Small intestine (tissue), 7 donors: ENCODE measurements around the gene SPN. TPM values are rescaled to one million over a fixed set of nuclear protein-coding genes. Genes with fewer than 3 reads are reported as not detected.

Experiments
- DNase-seq, 2 donors: peaks; one replicate each; pipeline versions ENCODE4 v3.0.0 to v3.0.0-alpha.2; 2013
- FAIRE-seq: peaks from 2 replicates; lab custom pipeline; 2012; peaks lifted over from hg19 to GRCh38; lab: Jason Lieb, UNC
- H3K27ac ChIP-seq, 3 donors: one replicate each; pipeline ENCODE4 v1.5.1; 2013; ENCODE audit warnings: low read length in 2 of 3, mild to moderate bottlenecking in 2 of 3, control low read depth in 1 of 3, inconsistent platforms in 1 of 3, low read depth in 1 of 3, moderate library complexity in 1 of 3
- H3K27me3 ChIP-seq, 3 donors: one replicate each; pipeline ENCODE4 v1.6.1; 2013; ENCODE audit warnings: low read length in 3 of 3, inconsistent platforms in 1 of 3; ENCODE audit not compliant: control insufficient read depth in 3 of 3, insufficient read depth in 3 of 3
- H3K36me3 ChIP-seq, 3 donors: one replicate each; pipeline ENCODE4 v1.6.1; 2013; ENCODE audit warnings: low read length in 3 of 3, inconsistent platforms in 1 of 3, low read depth in 1 of 3, mild to moderate bottlenecking in 1 of 3, moderate library complexity in 1 of 3; ENCODE audit not compliant: control insufficient read depth in 3 of 3, insufficient read depth in 2 of 3
- H3K4me1 ChIP-seq, 3 donors: one replicate each; pipeline ENCODE4 v1.6.1; 2013; ENCODE audit warnings: low read length in 2 of 3, inconsistent platforms in 1 of 3, low read depth in 1 of 3, mild to moderate bottlenecking in 1 of 3, moderate library complexity in 1 of 3; ENCODE audit not compliant: control insufficient read depth in 3 of 3, insufficient read depth in 2 of 3
- H3K4me3 ChIP-seq, 3 donors: one replicate each; pipeline ENCODE4 v1.5.1; 2013; ENCODE audit warnings: low read length in 3 of 3, control low read depth in 1 of 3, inconsistent platforms in 1 of 3, low read depth in 1 of 3, mild to moderate bottlenecking in 1 of 3, moderate library complexity in 1 of 3
- H3K9me3 ChIP-seq, 2 donors: one replicate each; pipeline ENCODE4 v1.6.1; 2013; ENCODE audit warnings: low read depth in 1 of 2, low read length in 1 of 2; ENCODE audit not compliant: control insufficient read depth in 2 of 2, insufficient read depth in 1 of 2
- WGBS, 3 donors: extraction: QIAGEN DNeasy Blood & Tissue Kit; methylation state at CpG; one replicate each; pipeline ENCODE4 v1.1.7; 2013; 5-methylcytosine and 5-hydroxymethylcytosine counted together
- polyA plus RNA-seq, 4 donors: library from polyadenylated mRNA; stranded (reverse) in 3 of 4; unstranded in 1 of 4; fragments of 200-250 nt in 3 of 4; fragments of 120-200 nt in 1 of 4; gene quantifications; one replicate each; pipeline versions ENCODE4 v1.2.1 to v1.2.3, GENCODE V29; 2013
- donor health status: healthy with polysubstance abuse.
- donor health status: control.
- donor health status: control.
- donor health status: Bipolar disorder and iron deficiency.
- donor health status: healthy.

The SPN gene
- polyA plus RNA-seq, 4 donors: 1.1 to 4.8 (median 1.4) TPM

DNA sequence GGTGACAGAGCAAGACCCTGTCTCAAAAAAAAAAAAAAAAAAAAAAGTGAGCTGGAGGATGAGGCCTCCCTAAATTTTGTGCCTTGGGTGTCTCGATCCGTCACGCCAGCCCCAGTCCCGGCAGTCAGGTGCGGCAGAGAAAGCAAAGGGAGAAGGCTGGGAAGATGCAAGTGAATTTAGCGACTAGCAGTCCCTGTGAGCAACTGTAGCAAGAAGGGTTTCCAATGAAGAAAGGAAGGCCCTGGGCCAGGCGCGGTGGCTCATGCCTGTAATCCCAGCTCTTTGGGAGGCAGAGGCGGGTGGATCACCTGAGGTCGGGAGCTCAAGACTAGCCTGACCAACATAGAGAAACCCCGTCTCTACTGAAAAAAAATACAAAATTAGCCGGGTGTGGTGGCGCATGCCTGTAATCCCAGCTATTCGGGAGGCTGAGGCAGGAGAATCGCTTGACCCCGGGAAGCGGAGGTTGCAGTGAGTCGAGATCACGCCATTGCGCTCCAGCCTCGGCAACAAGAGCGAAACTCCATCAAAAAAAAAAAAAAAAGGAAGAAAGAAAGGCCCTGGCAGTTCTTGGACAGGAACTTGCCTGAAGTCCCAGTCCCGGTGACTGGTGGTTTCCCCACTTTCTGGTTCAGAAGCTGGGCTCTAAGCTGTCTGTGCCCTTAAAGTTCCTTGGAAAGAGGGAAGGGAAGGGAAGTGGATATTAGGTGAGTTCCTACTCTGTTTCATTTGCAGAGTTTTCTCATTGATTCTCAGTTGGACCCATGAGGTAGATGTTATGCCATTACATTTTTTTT is 14.1 kb downstream of the SPN start:
- no peak for FAIRE-seq
- DNase-seq: no peak
- Histone ChIP-seq H3K27ac (no peak overlapping the region), H3K4me1 (peaks cover 0 to 17% (median 4%) of the 10 kb centered on the region in 3 donors), H3K4me3 (no peak overlapping the region), H3K9me3 (no peaks in the 10 kb centered on the region), H3K27me3 (no peaks in the 10 kb centered on the region), H3K36me3 (peaks cover 0 to 14% (median 0%) of the 10 kb centered on the region in 3 donors)
- WGBS, 3 donors: 91 to 96% (median 92%) methylated on average over 23 of the region's 23 CpGs

DNA sequence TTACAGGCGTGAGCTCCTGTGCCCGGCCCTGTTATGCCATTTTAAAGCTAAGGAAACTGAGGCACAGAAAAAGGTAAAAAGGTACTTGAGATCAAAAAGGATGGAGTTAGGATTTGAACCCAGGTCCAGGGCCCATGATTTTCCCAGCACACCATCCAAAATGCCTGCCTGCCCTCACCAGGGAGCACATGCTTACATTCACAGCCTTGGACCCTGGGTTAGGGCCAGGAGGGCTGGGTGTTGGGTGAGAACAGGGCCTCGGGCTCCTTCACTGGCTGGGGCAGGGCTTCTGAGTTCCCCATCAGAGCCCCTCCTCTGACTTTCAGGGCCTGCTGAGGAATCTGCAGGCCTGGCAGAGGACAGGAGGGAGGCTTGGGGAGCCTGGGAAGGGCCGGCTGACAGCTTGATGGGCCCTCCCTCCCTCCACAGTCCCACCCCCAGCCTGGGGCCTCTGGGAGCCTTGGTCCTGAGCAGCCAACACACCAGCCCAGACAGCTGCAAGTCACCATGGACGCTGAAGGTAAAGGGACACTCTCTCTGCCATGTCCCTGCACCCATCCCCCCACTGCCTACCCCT is 15.7 kb downstream of the SPN start, which contains the start of gene QPRT:
Gene QPRT (plus strand): TSS at position 490 of the 577 bp plus-strand sequence. CDS start 18 bp downstream, at position 508.
- H3K4me3 ChIP-seq: peak within 1 kb of the TSS; percentile 10 to 74 (median 54)
- no peaks in the 10 kb centered on the region for H3K27me3 ChIP-seq
- no peaks in the 10 kb centered on the region for H3K9me3 ChIP-seq
- H3K4me1 ChIP-seq: peaks cover 0 to 17% (median 4%) of the 10 kb centered on the region in 3 donors
- peak within 1 kb of the TSS; percentile 70 to 99 (median 73) for H3K27ac ChIP-seq
- DNase-seq (peak; percentile 67 to 89), FAIRE-seq (no peak)
- WGBS, 3 donors: 43 to 55% (median 44%) methylated on average over 5 of the region's 5 CpGs
- peaks cover 0 to 28% (median 0%) of the 10 kb centered on the region in 3 donors for H3K36me3 ChIP-seq

DNA sequence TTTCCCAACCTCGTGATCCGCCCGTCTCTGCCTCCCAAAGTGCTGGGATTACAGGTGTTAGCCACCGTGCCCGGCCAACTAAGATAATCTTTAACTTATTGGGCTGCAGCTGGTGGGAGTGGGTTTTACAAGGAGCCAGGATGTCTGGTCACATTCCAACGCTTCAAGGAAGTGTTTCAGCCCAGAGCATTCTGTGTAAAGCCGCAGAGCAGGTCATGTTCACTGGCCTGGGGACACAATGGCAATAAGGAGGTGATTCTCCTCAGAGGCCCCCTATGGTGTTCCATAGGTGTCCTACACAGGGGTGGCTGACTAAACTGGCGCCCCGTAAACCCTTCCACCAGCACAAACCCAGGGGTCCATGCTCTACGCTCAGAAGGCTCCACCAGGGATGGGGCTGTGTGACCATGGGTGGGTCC is 17.1 kb downstream of the SPN start:
- Histone ChIP-seq H3K36me3 (peaks cover 2 to 42% (median 4%) of the 10 kb centered on the region in 3 donors), H3K4me3 (peak overlapping the region in 2 of 3 donors; percentile 54 to 74), H3K9me3 (no peaks in the 10 kb centered on the region), H3K4me1 (peaks cover 0 to 17% (median 0%) of the 10 kb centered on the region in 3 donors), H3K27ac (peak overlapping the region in 2 of 3 donors; percentile 40 to 99), H3K27me3 (no peaks in the 10 kb centered on the region)
- DNase-seq (peak; percentile 68 to 73), FAIRE-seq (no peak)
- WGBS, 3 donors: 31 to 59% (median 44%) methylated on average over 10 of the region's 10 CpGs

GRCh38 chr16:29683543-29684090 is 20.6 kb downstream of the SPN start:
- Histone ChIP-seq H3K9me3 (no peaks in the 10 kb centered on the region), H3K4me3 (no peak overlapping the region), H3K4me1 (peaks cover 0 to 13% (median 0%) of the 10 kb centered on the region in 3 donors), H3K36me3 (peaks cover 2 to 69% (median 4%) of the 10 kb centered on the region in 3 donors), H3K27me3 (no peaks in the 10 kb centered on the region), H3K27ac (no peak overlapping the region)
- 92 to 94% (median 93%) methylated on average over 9 of the region's 9 CpGs for WGBS, 3 donors
- FAIRE-seq: no peak
- DNase-seq: no peak

DNA sequence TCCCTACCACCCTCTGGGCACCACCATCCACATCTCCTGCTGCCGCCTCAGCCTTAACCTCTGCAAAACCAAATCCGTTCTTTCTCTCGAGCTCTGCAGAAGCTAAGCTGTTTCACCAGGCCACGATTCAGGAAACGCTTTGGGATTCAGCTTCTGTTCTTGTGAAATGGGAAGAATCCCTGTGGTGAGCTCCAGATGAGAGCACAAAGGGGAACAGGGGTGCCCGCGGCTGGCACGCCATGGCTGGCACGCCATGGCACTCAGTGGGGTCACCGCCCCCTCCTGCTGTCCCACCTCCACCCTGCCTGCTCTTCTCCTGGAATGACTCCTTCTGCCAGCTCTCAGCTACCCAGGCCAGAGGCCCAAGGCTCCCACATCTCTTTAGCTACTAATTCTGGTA is 21.6 kb downstream of the SPN start:
- no peaks in the 10 kb centered on the region for H3K27me3 ChIP-seq
- no peak for FAIRE-seq
- H3K36me3 ChIP-seq: peaks cover 2 to 75% (median 4%) of the 10 kb centered on the region in 3 donors
- peaks cover 0 to 9% (median 0%) of the 10 kb centered on the region in 3 donors for H3K4me1 ChIP-seq
- no peak for DNase-seq
- H3K27ac ChIP-seq: no peak overlapping the region
- WGBS, 3 donors: 91 to 97% (median 92%) methylated on average over 10 of the region's 10 CpGs
- H3K4me3 ChIP-seq: no peak overlapping the region
- no peaks in the 10 kb centered on the region for H3K9me3 ChIP-seq

- Histone ChIP-seq H3K4me3 (no peak overlapping the region), H3K36me3 (peaks cover 2 to 82% (median 4%) of the 10 kb centered on the region in 3 donors), H3K9me3 (peaks cover 0 to 4% of the 10 kb centered on the region in 2 donors), H3K4me1 (no peaks in the 10 kb centered on the region), H3K27me3 (no peaks in the 10 kb centered on the region), H3K27ac (no peak overlapping the region)
- WGBS, 3 donors: 77 to 86% (median 85%) methylated on average over 9 of the region's 9 CpGs
- FAIRE-seq: no peak
- DNase-seq: no peak
Measured at GRCh38 chr16:29686740-29687332, 23.8 kb downstream of the SPN start.

GRCh38 chr16:29687755-29688154 is 24.7 kb downstream of the SPN start:
- DNase-seq (no peak), FAIRE-seq (no peak)
- no peak overlapping the region for H3K27ac ChIP-seq
- WGBS, 3 donors: 75 to 89% (median 86%) methylated on average over 2 of the region's 2 CpGs
- H3K36me3 ChIP-seq: peaks cover 2 to 83% (median 4%) of the 10 kb centered on the region in 3 donors
- no peak overlapping the region for H3K4me3 ChIP-seq
- H3K27me3 ChIP-seq: no peaks in the 10 kb centered on the region
- peaks cover 0 to 6% of the 10 kb centered on the region in 2 donors for H3K9me3 ChIP-seq
- no peaks in the 10 kb centered on the region for H3K4me1 ChIP-seq

DNA sequence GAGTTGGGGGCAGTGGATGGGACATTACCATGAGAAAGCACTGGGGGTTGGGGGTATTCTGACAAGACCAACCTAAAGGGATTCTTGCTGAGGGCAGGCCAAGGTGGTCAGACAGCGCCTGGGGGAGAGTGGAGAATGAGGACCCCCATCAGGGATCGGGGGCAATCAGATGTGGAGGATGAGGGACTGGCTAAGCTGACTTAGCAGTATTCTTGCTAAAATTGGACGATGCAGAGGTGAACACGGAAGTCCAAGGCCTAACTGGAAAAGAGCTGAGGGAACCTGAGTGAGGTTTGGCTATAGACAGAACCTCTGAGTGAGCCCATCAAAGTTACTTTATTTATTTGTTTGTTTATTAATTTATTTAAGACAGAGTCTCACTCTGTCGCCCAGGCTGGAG is 25.1 kb downstream of the SPN start:
- H3K27ac ChIP-seq: no peak overlapping the region
- FAIRE-seq (no peak), DNase-seq (no peak)
- no peaks in the 10 kb centered on the region for H3K4me1 ChIP-seq
- WGBS, 3 donors: 91 to 95% (median 93%) methylated on average over 5 of the region's 5 CpGs
- H3K36me3 ChIP-seq: peaks cover 2 to 79% (median 4%) of the 10 kb centered on the region in 3 donors
- H3K4me3 ChIP-seq: no peak overlapping the region
- H3K9me3 ChIP-seq: peaks cover 0 to 6% of the 10 kb centered on the region in 2 donors
- no peaks in the 10 kb centered on the region for H3K27me3 ChIP-seq
